Heart left ventricle (tissue), 13 donors: ENCODE data around the gene PMM2.

Experiments
- POLR2A ChIP-seq, 2 donors: fragments of 450-650 bp; IDR thresholded peaks; one replicate each; pipeline ENCODE4 v1.6.1; 2017; ENCODE audit warnings: antibody characterized with exemption in 2 of 2, mild to moderate bottlenecking in 2 of 2, moderate library complexity in 2 of 2
- TF ChIP-seq, protein P1 (sequence below), 12 donors: fragments of 200-600 bp; sonication (generic) in 4 of 12; IDR thresholded peaks; one replicate each; pipeline versions ENCODE4 v1.5.0 to v1.8.0; 2018 to 2022; ENCODE audit warnings: antibody characterized with exemption in 12 of 12, mild to moderate bottlenecking in 5 of 12
- donor health status: ischemic (EF 13 %, LVEDD 7.1; RV severe dilation, severe dysfunction).
- donor health status: DM: no; HTN: yes; CAD: no.
- donor health status: DM: no; HTN: no; CAD: no.
- donor health status: ischemic (EF 25% LVEDD 6.9; RV normal size, moderate dysfunction).
- donor health status: ischemic (EF 25% LVEDD 5.7; RV mildly dilated, moderate dysfunction).
- donor health status: ischemic (EF 35%, LVEDD 5.7; RV mildly dilated, moderate dysfunction).
- donor health status: nonischemic (EF 11% LVEDD 7.7; RV severe dilation, severe dysfunction).
- donor health status: DM: yes; HTN: yes; CAD: no.
- donor health status: PGD.
- donor health status: ischemic (EF 29% LVEDD 5.4; RV normal size, mild dysfunction).
- donor health status: nonischemic (EF 23%, LVEDD 6.1; RV moderate dilation, normal function).

DNA sequence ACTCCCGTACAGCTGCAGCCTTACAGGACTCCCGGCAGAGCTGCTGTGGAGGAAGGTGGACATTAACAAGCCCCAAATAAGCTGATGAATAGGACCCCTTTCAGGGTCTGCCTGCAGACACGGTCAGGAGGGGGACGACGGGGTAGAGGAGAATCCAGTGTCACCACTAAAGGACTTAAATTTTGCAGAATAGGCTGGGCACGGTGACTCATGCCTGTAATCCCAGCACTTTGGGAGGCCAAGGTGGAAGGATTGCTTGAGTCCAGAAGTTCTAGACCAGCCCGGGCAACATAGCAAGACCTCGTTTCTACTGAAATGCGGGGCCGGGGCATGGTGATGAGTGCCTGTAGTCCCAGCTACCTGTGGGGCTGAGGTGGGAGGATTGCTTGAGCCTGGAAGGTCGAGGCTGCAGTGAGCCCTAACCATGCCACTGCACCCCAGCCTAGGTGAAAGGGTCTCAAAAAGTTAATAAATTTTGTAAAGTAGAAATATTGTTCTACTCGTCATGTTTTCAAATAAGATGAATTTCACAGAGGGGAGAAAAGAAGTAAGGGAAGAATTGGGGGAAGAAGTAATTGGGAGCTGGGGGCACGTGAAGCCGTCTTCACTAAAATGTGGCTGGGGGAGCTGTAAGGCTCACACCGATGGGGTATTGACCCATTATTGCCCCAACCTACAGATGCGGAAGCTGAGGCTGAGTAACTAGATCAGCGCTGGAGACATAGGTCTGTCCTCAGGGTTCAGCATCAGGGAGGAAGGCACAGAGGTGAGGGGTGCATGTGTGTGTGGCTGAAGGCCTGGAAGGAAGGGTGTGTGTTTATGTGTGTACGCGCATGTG, 89.2 kb downstream of the PMM2 start:
- TF ChIP-seq, protein P1, sequence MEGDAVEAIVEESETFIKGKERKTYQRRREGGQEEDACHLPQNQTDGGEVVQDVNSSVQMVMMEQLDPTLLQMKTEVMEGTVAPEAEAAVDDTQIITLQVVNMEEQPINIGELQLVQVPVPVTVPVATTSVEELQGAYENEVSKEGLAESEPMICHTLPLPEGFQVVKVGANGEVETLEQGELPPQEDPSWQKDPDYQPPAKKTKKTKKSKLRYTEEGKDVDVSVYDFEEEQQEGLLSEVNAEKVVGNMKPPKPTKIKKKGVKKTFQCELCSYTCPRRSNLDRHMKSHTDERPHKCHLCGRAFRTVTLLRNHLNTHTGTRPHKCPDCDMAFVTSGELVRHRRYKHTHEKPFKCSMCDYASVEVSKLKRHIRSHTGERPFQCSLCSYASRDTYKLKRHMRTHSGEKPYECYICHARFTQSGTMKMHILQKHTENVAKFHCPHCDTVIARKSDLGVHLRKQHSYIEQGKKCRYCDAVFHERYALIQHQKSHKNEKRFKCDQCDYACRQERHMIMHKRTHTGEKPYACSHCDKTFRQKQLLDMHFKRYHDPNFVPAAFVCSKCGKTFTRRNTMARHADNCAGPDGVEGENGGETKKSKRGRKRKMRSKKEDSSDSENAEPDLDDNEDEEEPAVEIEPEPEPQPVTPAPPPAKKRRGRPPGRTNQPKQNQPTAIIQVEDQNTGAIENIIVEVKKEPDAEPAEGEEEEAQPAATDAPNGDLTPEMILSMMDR (IDR thresholded peaks at IDR 0.05) = no peak
- TF ChIP-seq POLR2A (IDR thresholded peaks at IDR 0.05) = no peak
